ENCODE measurements around the gene RAP1A.
"Not testable (repeated sequence)": the region's sequence is repeated elsewhere in the genome, so short reads cannot be mapped to it uniquely, and the experiment has no call there.

Gene RAP1A

DNA sequence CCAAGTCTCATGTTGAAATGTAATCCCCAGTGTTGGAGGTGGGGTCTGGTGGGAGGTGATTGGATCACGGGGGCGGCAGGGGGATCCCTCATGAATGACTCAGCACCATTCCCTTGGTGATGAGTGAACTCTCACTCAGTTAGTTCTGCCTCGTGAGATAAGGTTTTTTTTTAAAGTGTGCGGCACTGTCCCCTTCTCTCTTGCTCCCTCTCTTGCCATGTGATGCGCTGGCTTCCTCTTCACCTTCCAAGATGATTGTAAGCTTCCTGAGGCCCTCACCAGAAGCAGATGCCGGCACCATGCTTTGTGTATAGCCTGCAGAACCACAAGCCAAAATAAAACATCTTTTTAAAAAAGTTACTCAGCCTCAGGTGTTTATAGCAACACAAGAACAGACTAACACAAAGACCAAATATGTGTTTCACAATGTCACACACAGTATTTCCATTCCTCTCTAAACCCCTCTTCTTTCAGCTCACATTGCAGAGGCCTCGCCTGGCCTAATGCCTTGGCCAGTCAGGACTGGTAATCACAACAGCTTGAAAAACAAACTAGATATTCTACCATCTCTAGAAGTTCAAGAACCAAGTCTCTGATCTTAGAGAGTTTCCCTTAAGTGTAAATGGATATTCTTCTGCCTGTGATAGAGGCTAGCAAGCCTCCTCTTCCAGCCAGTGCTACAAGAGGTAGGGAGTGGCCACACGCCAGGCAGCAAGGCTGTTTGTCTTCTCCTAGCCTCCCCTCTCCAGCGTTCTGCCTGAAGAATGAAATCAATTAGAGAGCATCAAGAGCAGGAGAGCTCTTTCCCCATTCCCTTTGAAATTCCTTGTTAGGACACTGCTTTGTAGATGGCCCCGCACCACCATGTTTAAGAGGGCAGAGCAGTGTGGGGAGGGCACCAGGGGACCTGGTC is 19.6 kb upstream of the RAP1A start:
- no peak for DNase-seq

DNA sequence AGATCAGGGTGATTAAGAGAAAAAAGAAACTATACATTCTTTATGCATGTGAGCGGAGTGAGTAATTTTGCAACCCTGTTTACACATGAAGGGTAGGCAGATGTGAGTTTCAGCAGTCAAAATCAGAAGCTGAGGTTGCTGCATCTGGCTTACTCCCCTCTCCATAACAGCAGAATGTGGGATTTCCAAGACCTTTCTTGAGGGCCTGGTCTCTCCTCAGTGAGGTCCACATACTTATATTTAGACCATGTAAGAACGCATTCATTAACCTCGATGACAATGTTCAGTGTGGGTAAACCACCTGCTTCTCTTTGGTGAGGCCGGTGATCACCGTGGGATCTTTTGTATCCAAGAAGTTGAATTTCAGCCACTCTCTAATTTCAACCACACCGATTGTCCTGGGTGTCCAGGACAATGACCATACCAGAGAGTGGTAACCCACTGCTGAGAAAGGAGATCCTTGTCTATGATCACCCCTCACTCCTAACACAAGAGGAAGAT is 18.7 kb upstream of the RAP1A start:
- no peak for DNase-seq

DNA sequence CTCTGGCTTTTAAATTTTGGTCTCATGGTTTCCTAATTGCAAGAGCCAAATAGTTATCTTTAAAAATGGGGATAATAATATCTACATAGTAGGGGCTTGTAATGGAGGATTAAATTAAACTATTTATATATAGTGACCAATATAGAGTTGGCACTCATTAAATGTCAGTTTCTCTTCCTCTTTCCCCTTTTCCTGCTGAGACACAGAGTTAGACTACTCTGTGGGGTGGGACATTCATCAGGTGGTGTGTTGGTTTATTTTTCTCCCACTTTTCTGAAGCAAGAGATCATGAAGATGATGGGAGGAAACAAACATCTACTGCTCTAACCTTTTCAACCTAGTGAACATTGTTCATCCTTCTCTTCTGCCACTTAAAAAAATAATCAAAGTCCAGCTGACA is 17.3 kb upstream of the RAP1A start:
- DNase-seq: no peak

DNA sequence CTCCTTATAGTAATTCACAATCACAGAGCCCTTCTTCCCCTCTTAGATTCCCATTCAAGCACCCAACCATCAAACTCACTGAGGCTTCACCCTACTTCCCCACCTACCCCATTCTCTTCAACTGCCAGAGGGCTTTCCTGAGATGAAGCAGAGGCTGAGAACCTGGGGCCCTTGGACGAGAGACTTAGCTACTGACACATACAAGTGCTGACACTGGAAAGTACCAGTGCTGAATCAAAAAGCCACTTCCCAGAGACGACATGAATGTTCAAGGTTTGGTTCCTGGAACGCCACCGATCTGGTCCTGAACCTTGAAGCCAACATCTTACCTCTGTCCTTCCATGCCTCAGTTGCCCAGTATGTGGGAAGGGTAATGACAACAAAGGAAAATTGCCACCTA is 16.6 kb upstream of the RAP1A start:
- DNase-seq: no peak

DNA sequence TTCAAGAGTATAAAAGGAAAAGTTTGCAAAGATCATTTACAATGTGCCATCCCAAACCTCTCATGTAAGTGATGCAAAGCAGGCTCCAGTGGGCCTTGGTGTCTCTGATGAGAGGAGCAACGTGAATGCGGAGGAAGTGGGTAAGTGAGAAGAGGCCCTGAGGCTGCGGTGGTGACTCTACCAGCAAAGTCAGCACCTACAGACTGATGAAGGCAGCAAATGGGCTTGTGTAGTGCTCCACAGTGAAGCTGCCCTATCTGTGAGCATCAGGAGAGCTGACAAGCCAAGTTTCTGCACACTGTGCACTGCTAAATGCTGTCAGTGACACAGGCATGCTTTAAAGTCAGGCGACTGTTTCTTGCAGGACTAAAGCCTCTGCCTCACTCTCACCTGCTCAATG is 15.6 kb upstream of the RAP1A start:
- no peak for DNase-seq

DNA sequence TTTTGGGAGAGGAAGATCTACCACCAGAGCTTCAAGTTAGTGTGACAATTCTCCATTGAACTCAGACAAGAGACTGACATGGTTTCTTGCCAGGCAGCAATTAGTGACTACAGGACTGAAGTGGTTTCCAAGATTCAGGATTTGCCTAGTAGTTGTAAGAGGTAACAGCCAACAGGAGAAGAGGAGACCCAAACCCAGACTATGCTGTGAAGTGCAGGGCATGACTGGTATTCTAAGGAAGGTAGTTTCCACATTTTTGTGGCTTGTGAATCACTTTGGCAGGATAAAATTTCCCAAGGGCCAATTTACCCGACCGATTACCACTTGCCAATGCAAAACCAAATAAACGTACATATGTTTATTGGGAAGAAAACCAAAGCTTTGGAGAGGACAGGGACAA is 14.7 kb upstream of the RAP1A start:
- DNase-seq: no peak

DNA sequence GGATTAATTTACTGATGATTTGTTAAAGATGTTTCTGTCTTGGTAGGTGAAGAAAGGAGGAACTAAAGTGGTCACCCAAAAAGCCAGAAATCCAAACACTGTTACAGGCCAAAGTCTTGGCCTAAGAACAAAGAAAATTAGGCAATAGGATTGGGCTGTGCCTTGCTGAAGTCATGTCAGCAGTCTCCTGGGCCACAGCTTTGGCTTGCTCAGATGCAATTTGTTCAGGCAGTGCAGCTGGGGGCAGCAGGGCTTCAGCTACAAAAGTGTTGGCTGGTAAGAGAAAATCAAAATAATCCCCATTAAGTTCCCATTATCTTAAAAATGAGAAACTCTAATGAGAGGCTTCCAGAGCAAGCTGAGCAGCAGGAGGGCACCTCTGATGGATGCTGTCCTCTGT is 14.0 kb upstream of the RAP1A start:
- no peak for DNase-seq

DNA sequence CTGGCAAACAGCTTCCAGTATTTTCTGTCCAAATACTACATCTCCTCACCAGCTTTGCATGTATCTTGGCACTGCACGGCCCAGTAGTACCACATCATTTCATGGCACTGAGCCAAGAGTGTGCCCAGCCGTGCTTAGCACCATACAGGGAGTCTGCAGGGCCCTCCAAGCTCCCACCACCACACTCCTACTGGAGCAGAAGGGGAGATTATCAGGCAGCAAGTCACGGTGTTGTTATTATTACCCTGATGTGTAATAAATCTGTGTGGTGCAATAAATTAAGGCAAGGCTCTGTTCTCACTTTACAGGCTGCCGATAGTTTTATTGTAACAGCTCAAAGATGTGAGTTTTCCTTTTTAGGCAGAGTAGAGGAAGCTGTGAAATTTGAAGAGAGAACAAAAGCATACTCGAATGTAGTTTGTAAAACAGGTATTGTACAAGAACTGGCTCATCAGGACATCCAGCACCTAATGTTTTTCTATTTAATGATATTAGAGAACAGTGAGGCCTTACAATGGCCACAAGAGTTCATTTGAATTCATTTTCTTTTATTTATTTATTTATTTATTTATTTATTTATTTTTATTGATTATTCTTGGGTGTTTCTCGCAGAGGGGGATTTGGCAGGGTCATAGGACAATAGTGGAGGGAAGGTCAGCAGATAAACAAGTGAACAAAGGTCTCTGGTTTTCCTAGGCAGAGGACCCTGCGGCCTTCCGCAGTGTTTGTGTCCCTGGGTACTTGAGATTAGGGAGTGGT is 13.0 kb upstream of the RAP1A start:
- DNase-seq: peak in 1 of 2 experiments; percentile 26

DNA sequence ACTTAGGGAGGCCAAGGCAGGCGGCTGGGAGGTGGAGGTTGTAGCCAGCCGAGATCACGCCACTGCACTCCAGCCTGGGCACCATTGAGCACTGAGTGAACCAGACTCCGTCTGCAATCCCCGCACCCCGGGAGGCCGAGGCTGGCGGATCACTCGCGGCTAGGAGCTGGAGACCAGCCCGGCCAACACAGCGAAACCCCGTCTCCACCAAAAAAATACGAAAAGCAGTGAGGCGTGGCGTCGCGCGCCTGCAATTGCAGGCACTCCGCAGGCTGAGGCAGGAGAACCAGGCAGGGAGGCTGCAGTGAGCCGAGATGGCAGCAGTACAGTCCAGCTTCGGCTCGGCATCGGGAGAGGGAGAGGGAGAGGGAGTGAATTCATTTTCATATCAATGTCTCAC is 11.1 kb upstream of the RAP1A start:
- DNase-seq: not testable (repeated sequence)

DNA sequence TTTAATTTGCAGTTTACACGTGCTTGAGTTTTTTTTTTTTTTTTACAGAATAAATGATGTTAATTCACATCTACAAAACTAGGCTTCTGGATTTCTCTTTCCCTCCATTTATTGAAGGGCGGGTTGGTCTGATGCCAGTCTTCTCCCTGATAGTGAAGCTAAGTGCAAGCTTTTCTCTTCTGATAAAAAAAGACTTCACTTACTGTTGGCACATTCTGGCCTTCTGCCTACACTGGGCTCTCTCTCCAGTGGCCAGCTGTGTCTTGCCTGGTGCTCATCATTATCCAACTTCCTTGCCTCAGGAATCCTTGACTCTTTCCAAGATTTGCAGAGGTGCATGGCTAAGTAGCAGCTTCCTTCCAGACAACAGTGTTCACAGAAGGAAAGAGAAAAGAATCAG is 7.6 kb upstream of the RAP1A start:
- DNase-seq: no peak

DNA sequence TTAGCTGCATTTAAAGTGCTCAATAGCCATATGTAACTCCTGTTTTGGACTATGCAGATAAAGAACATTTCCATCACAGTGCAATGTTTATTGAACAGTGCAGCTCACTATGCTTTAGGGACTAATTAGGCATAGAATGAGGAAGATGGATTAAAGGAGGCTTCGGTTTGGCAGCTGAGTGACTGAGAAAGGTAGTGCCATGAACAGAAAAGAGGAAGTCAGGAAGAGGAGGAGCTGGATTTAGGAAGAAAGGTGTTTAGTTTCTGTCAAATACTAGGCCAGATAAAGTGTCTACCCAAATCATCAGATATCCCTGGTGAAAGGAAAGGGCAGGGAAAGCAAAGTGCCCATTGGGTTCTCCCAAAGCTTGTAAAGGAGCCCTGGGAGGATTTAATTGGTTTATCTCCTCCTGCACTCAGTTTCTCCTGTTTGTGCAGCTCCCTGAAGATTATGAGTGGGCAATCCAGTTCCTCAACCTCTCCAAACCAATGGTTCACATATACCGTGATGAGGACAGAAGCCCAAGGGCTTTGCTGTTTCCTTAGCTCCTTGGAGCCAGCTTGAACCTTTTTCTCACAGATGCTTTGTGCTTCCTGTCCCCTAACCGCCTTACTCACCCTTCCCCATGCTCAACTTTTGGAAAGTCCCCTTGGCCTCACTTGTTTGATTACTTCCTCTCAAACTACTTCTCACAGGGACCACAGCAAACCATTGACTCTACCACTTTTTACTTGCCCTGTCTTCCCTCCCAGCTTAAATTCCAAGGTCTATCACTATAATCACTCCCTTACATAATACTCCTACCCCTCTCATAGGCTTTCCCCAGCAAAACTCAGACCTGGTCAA is 3.5 kb upstream of the RAP1A start:
- DNase-seq: no peak

DNA sequence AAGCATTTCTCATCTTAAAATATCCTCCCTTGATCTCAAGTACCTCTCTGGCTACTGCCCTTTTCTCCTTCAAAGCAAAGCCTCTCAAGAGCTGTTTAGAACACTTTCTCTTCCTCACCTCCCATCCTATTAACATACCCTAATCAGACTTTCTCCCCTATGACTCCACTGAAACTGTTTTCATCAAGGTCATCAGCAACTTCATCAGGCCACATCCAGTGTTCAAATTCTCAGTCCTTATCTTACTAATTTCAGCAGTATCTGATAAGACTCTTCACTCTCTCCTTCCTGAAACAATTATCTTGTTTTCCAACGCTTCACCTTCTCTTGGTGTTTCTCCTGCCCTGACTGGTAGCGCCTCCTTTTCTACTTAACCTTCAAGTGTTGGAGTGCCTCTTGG is 1.5 kb upstream of the RAP1A start:
- DNase-seq: no peak

DNA sequence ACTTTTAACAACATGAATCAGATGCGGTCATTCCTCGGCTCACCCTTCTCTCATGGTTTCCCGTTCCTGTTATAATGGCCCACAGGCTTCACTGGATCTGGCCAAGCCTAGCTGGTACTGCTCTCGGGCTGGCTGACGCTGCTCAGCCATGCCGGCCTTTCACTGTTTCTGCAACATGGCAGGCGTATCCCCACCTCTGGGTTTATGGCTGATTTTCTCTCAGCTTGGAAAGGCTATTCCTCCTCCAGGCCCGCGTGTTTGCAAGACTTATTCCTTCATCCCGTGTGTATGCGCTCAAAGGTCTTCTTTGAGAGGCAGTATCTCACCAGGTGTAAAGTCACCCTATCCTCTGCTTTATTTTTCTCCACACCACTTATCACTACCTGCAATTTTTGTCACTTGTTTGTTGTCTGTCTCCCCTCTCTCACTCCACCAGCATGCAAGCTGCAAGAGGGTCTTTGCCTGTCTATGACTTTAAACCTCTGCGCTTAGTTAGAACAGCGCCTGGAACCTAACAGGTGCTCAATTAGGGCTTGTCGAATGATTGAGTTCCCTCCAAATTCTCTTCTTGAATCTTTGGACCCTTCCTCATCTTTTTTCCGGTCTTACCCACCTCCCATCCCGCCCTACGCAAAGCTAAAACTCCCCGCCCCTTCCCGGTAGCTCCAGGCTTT is 491 bp upstream of the RAP1A start:
- no peak for DNase-seq

DNA sequence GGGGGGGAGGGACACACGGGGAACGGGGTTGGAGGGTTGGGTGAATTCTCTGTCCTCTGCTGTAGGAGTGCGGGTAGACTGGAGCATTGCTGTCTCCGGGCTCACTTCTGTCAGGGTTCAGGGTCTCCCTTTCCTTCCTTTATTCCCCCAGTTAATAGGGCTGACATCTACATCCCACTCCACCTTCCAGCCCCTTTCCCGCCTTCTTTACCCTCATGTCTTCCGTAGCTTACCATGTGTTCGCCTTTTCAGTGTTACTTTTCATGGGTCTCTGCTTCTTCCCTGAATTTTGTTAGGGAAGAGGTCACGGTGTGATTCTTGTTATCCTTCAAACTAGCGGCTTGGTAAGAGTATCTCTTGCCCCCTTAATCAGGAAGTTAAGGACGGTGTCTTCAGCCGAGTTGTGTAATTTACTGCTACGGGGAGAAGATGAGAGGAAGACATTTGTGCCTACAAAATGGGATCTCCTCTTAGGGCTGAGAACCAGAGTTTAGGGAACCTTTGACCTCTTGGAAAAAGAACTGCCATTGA is 917 bp downstream of the RAP1A start:
- DNase-seq: peak in 1 of 2 experiments; percentile 39

DNA sequence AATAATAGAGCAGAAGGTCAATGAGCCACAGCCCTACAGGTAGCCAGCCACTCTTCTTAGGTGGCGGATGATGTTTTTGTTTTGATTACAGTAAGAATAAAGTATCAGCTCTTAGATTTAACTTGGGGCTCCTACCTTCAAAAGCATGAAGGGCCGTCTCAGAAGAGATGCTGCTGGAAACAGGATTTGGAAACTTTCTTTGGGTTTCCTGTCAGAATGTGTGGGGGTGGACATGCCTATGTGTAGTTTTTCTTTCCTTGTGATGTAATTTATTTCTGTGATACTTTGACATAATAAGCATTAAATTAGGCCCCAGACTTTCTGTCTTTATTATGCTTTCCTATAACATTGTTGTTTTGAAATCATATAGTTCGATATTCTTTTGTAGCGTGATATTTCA is 1.5 kb downstream of the RAP1A start:
- DNase-seq: no peak

DNA sequence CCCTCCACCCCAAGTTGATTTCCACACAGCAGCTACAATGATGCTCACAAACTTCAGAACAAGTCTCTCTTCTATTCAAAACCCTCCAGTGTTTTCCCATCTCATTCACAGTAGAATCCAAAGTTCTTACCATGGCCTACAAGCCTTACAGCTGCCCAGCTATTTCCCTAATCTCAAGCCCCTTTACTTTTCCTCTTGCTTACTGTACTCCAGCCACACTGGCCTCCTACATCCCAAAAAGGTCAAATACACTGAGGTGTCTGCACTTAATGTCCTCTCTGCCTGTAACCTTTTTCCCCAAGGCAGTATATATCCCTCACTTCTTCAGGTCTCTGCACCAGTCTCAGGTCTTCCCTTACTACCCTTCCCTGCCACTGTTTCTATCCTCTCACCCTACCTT is 2.6 kb downstream of the RAP1A start:
- DNase-seq: no peak

DNA sequence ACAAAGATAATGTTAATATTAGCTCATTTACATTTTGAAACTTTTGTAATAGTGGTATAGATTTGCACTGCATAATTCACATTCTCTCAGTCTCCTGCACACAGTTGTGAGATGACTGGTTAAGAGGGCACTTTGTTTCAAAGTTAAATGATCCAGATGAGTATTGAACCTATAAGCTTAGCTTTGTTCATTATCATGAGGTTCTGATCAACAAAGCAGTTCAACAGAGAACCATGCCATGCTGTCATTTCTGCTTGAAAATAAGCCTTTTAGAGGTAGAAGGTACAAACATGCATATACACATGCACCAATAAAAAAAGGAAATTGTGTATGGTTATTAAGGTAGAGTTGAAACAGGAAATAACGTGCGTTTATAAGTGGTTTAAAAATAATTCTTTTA is 4.8 kb downstream of the RAP1A start:
- no peak for DNase-seq

DNA sequence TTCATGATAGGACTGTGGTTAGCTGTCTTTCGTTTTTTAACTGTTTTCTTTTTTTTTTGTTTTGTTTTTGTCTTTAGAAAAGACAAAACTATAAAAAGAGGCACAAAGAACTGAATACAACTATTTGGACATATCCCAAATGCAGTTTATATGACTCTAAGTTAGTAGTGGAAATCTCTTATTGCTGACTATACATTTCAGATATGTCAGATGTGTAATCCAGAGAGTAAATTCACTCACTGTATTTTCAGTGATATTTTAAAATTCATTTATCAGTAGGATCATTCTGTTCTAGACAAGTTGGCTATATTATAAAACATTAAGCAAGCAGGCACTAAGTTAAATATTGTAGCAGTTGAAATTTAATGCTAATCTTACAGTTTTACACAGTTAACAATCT is 5.7 kb downstream of the RAP1A start:
- no peak for DNase-seq

DNA sequence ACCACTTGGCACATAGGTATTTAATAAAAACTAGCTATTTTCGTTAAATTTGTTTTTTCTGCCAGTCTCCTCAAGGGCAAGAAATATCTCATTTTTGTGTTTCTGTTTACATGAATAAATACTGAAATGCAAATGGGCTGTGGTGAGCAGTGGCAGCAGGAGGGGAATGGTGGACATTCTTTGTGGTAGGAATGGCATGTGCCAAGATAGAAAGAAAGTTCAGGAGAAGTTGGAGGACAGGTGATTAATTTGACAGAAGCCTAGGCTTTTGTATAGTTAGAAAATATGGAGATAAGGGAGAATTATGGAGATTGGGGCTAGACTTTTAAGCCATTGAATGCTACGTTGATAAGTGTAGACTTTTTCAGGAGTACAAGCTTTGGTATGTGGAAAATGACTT is 8.6 kb downstream of the RAP1A start:
- no peak for DNase-seq

DNA sequence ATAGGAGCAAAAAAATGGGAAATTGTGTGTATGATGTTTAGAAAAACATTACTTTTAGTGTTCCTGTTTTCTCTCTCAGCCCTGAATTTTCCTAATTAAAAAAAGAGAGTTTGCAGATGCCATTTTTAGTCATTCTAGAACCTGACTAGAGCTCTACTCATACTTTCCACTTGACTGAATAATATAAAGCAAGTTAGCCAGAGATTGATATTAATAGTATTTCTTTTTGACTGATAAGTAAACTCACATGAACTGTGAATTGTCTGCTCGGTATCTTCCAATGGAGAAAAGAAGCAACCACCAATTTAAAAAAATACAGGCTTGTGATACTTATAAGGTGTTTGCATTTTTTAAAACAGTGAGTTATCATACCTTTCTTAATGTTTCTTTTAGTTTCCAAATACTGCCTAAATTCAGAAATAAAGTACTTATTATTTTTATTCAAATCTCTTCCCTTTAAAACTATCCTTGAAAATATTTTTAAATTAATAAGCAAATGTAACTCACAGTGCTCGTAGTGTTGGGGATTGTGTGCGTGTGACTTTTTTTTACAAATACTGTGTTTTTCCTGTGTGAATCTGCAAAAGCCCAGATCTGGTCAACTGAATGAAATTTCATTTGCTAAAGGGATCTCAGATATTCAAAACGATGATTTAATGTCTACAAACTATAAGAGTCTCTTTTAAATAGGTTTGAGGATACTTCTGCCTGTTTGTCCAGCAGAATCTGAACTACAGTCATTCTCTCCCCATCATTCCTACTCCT is 9.8 kb downstream of the RAP1A start:
- DNase-seq: no peak

DNA sequence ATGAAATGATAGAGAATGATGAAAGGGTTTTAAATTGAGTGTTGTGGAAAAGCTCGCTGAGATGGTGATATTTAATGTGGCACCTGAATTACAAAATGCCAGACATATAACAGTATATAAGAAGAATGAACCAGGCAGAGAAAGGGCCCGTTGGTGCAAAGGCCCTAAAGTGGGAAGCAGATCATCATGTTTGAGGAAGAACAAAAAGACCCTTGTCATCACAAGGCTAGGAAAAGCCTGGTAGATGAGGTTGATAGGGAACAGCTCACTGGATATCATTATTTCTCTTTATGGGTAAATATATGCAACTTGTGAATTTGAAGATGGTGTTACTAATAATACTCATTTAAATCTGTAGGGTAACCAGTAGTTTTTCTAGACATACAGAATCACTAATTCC is 11.0 kb downstream of the RAP1A start:
- no peak for DNase-seq

DNA sequence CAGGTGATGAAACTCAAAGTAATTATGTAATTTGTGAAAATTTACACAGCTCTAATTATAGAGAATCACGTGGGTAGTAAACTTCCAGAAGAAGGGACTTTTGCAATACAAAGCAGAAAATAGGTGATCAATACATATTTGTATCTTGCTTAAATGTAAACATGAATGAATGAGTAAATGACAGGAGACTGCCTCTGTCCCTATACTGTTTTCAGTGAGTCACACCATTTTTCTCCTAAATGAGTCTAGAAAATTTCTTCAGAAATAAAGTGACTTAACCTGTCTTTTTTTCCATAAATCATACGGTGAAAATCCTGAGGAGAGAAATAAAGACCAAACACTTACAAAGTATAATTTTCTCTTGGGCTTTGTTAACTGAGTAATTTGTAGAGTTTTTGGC is 11.9 kb downstream of the RAP1A start:
- DNase-seq: no peak

Measured in NCI-H524 (cell line).